ENCODE data around the gene ZNF260.

Gene ZNF260

GRCh38 chr19:36489118-36489919 lies 38.8 kb downstream of the ZNF260 start, which contains the start of gene ZNF566:
ZNF566 (minus strand) TSS chr19:36489561; CDS start chr19:36476557, 13,004 bp downstream.
- peak; percentile 95 for DNase-seq

- DNase-seq = peak; percentile 55
Measured at GRCh38 chr19:36488846-36489117, 39.3 kb downstream of the ZNF260 start.

- no peak for DNase-seq
Measured at GRCh38 chr19:36488118-36488845, 39.8 kb downstream of the ZNF260 start.

- DNase-seq = no peak
Measured at GRCh38 chr19:36483653-36484052, 44.4 kb downstream of the ZNF260 start.

GRCh38 chr19:36482876-36483275 lies 45.2 kb downstream of the ZNF260 start:
- DNase-seq = no peak
